Measurements from ENCODE around the gene SPDYA.
A peak's percentile ranks its signal among the peaks of the same experiment; 100 is the strongest.
"Not testable (repeated sequence)": the region's sequence is repeated elsewhere in the genome, so short reads cannot be mapped to it uniquely, and the experiment has no call there.

Gene SPDYA

DNA sequence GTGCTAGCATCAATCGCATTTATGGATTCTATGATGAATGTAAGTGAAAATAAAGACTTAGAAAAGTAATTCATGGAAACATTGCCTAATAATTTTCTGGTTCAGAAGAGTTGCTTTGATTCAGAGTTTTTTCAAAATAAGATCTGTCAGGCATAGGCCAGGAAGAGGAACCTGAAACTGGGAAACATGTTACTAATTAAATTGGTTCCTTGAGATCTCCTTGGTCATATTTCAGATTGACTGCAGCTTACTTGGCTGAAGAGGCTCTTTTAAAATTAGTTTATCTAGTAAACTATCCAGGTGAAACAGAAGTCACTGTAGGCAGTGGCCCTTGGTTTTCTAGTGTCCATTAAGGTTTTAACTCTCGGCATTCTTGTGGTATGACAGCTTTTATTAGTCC is 31.6 kb upstream of the SPDYA start:
- H3K4me1 ChIP-seq (ENCODE audit: control insufficient read depth in 1 of 2, insufficient read depth in 2 of 2, low read length in 2 of 2) = no peaks in the 10 kb centered on the region
- H3K9ac ChIP-seq (ENCODE audit: low read depth in 1 of 2, low read length in 2 of 2) = no peak overlapping the region
- H3K27ac ChIP-seq (ENCODE audit: low read depth, low read length) = no peak overlapping the region
- peaks cover 37 to 55% of the 10 kb centered on the region in 2 donors for H3K36me3 ChIP-seq (ENCODE audit: control insufficient read depth in 1 of 2, insufficient read depth in 2 of 2, low read length in 2 of 2)
- H3K27me3 ChIP-seq (ENCODE audit: control insufficient read depth in 1 of 2, insufficient read depth in 2 of 2, low read length in 2 of 2) = no peaks in the 10 kb centered on the region
- no peak overlapping the region for H3K4me3 ChIP-seq (ENCODE audit: low read depth in 1 of 2, low read length in 2 of 2)
- H3K9me3 ChIP-seq (ENCODE audit: control insufficient read depth in 1 of 2, low read length in 2 of 2) = no peaks in the 10 kb centered on the region

GRCh38 chr2:28780496-28780895 is 30.1 kb upstream of the SPDYA start:
- Histone ChIP-seq H3K27ac (ENCODE audit: low read depth, low read length) (no peak overlapping the region), H3K27me3 (ENCODE audit: control insufficient read depth in 1 of 2, insufficient read depth in 2 of 2, low read length in 2 of 2) (no peaks in the 10 kb centered on the region), H3K9ac (ENCODE audit: low read depth in 1 of 2, low read length in 2 of 2) (no peak overlapping the region), H3K9me3 (ENCODE audit: control insufficient read depth in 1 of 2, low read length in 2 of 2) (no peaks in the 10 kb centered on the region), H3K4me1 (ENCODE audit: control insufficient read depth in 1 of 2, insufficient read depth in 2 of 2, low read length in 2 of 2) (no peaks in the 10 kb centered on the region), H3K36me3 (ENCODE audit: control insufficient read depth in 1 of 2, insufficient read depth in 2 of 2, low read length in 2 of 2) (peaks cover 42 to 65% of the 10 kb centered on the region in 2 donors), H3K4me3 (ENCODE audit: low read depth in 1 of 2, low read length in 2 of 2) (no peak overlapping the region)

- H3K9me3 ChIP-seq (ENCODE audit: control insufficient read depth in 1 of 2, low read length in 2 of 2) = no peaks in the 10 kb centered on the region
- no peaks in the 10 kb centered on the region for H3K27me3 ChIP-seq (ENCODE audit: control insufficient read depth in 1 of 2, insufficient read depth in 2 of 2, low read length in 2 of 2)
- H3K9ac ChIP-seq (ENCODE audit: low read depth in 1 of 2, low read length in 2 of 2) = no peak overlapping the region
- peaks cover 48 to 79% of the 10 kb centered on the region in 2 donors for H3K36me3 ChIP-seq (ENCODE audit: control insufficient read depth in 1 of 2, insufficient read depth in 2 of 2, low read length in 2 of 2)
- H3K27ac ChIP-seq (ENCODE audit: low read depth, low read length) = no peak overlapping the region
- no peaks in the 10 kb centered on the region for H3K4me1 ChIP-seq (ENCODE audit: control insufficient read depth in 1 of 2, insufficient read depth in 2 of 2, low read length in 2 of 2)
- no peak overlapping the region for H3K4me3 ChIP-seq (ENCODE audit: low read depth in 1 of 2, low read length in 2 of 2)
These were observed 28.2 kb upstream of the SPDYA start for GRCh38 chr2:28782423-28782822.

- H3K27ac ChIP-seq (ENCODE audit: low read depth, low read length); H3K9ac ChIP-seq (ENCODE audit: low read depth in 1 of 2, low read length in 2 of 2); H3K27me3 ChIP-seq (ENCODE audit: control insufficient read depth in 1 of 2, insufficient read depth in 2 of 2, low read length in 2 of 2); H3K4me3 ChIP-seq (ENCODE audit: low read depth in 1 of 2, low read length in 2 of 2); H3K4me1 ChIP-seq (ENCODE audit: control insufficient read depth in 1 of 2, insufficient read depth in 2 of 2, low read length in 2 of 2); H3K9me3 ChIP-seq (ENCODE audit: control insufficient read depth in 1 of 2, low read length in 2 of 2): not testable (repeated sequence)
- peaks cover 49 to 80% of the 10 kb centered on the region in 2 donors for H3K36me3 ChIP-seq (ENCODE audit: control insufficient read depth in 1 of 2, insufficient read depth in 2 of 2, low read length in 2 of 2)
These were observed 26.1 kb upstream of the SPDYA start for GRCh38 chr2:28784570-28784969.

DNA sequence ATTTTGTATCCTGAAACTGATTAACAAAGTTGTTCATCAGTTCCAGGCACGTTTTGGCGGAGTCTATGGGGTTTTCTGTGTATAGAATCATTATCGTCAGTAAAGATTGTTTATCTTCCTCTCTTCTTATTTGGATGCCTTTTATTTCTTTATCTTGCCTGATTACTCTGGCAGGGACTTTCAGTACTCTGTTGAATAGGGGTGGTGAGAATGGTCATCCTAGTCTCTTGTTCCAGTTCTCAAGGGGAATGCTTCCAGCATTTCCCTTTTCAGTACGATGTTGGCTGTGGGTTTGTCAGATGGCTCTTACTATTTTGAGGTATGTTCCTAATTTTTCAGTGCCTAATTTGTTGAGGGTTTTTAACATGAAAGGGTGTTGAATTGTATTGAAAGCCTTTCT is 14.0 kb upstream of the SPDYA start:
- Histone ChIP-seq H3K4me1 (ENCODE audit: control insufficient read depth in 1 of 2, insufficient read depth in 2 of 2, low read length in 2 of 2) (no peaks in the 10 kb centered on the region), H3K27ac (ENCODE audit: low read depth, low read length) (no peak overlapping the region), H3K4me3 (ENCODE audit: low read depth in 1 of 2, low read length in 2 of 2) (no peak overlapping the region), H3K27me3 (ENCODE audit: control insufficient read depth in 1 of 2, insufficient read depth in 2 of 2, low read length in 2 of 2) (no peaks in the 10 kb centered on the region), H3K9ac (ENCODE audit: low read depth in 1 of 2, low read length in 2 of 2) (no peak overlapping the region), H3K9me3 (ENCODE audit: control insufficient read depth in 1 of 2, low read length in 2 of 2) (no peaks in the 10 kb centered on the region), H3K36me3 (ENCODE audit: control insufficient read depth in 1 of 2, insufficient read depth in 2 of 2, low read length in 2 of 2) (peaks cover 27 to 75% of the 10 kb centered on the region in 2 donors)

DNA sequence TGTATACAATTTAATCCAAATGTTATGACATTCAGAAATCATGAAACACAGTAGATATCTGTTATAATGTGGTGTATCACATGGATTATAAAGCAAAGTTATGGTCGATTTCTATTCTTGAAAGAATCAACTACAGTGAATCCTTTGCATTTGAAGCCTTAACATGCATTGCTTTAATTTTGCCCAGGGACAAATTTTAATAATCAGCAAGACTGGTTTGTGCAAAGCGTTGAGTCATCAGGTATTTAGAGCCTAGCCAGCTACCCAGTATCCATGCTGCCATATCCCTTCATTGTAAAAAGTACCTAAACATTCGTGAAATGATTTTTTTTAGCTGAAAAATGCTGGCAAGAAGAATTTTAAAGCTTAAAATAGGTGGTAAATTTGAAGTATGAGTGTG is 8.9 kb upstream of the SPDYA start:
- H3K4me3 ChIP-seq (ENCODE audit: low read depth in 1 of 2, low read length in 2 of 2) = no peak overlapping the region
- no peaks in the 10 kb centered on the region for H3K4me1 ChIP-seq (ENCODE audit: control insufficient read depth in 1 of 2, insufficient read depth in 2 of 2, low read length in 2 of 2)
- H3K9me3 ChIP-seq (ENCODE audit: control insufficient read depth in 1 of 2, low read length in 2 of 2) = no peaks in the 10 kb centered on the region
- no peak overlapping the region for H3K9ac ChIP-seq (ENCODE audit: low read depth in 1 of 2, low read length in 2 of 2)
- H3K27ac ChIP-seq (ENCODE audit: low read depth, low read length) = no peak overlapping the region
- H3K36me3 ChIP-seq (ENCODE audit: control insufficient read depth in 1 of 2, insufficient read depth in 2 of 2, low read length in 2 of 2) = peaks cover 33 to 52% of the 10 kb centered on the region in 2 donors
- no peaks in the 10 kb centered on the region for H3K27me3 ChIP-seq (ENCODE audit: control insufficient read depth in 1 of 2, insufficient read depth in 2 of 2, low read length in 2 of 2)

GRCh38 chr2:28802975-28803429 is 7.6 kb upstream of the SPDYA start:
- Histone ChIP-seq H3K4me3 (ENCODE audit: low read depth in 1 of 2, low read length in 2 of 2) (no peak overlapping the region), H3K27ac (ENCODE audit: low read depth, low read length) (no peak overlapping the region), H3K9me3 (ENCODE audit: control insufficient read depth in 1 of 2, low read length in 2 of 2) (no peaks in the 10 kb centered on the region), H3K27me3 (ENCODE audit: control insufficient read depth in 1 of 2, insufficient read depth in 2 of 2, low read length in 2 of 2) (no peaks in the 10 kb centered on the region), H3K36me3 (ENCODE audit: control insufficient read depth in 1 of 2, insufficient read depth in 2 of 2, low read length in 2 of 2) (peaks cover 32 to 44% of the 10 kb centered on the region in 2 donors), H3K4me1 (ENCODE audit: control insufficient read depth in 1 of 2, insufficient read depth in 2 of 2, low read length in 2 of 2) (no peaks in the 10 kb centered on the region), H3K9ac (ENCODE audit: low read depth in 1 of 2, low read length in 2 of 2) (no peak overlapping the region)

DNA sequence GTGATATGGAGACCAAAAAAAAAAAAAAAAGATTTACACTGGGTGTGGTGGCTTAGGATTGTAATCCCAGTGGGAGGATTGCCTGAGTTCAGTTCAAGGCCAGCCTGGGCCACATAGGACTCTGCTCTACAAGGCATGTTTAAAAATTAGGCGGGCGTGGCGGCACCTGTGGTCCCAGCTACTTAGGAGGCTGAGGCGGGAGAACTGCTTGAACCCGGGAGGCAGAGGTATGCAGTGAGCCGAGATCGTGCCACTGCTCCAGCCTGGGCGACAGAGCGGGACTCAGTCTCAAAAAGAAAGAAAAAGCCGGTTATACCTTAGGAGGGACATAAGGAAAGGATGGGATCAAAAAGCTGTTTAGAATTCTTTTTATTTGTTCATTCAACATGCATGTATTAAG is 707 bp upstream of the SPDYA start:
- Histone ChIP-seq H3K36me3 (ENCODE audit: control insufficient read depth in 1 of 2, insufficient read depth in 2 of 2, low read length in 2 of 2) (peaks cover 5 to 12% of the 10 kb centered on the region in 2 donors), H3K9ac (ENCODE audit: low read depth in 1 of 2, low read length in 2 of 2) (peak overlapping the region in 1 of 2 donors; percentile 26), H3K27me3 (ENCODE audit: control insufficient read depth in 1 of 2, insufficient read depth in 2 of 2, low read length in 2 of 2) (no peaks in the 10 kb centered on the region), H3K27ac (ENCODE audit: low read depth, low read length) (no peak overlapping the region), H3K4me3 (ENCODE audit: low read depth in 1 of 2, low read length in 2 of 2) (peak overlapping the region; percentile 55 to 68), H3K4me1 (ENCODE audit: control insufficient read depth in 1 of 2, insufficient read depth in 2 of 2, low read length in 2 of 2) (peaks cover 5 to 16% of the 10 kb centered on the region in 2 donors), H3K9me3 (ENCODE audit: control insufficient read depth in 1 of 2, low read length in 2 of 2) (no peaks in the 10 kb centered on the region)

DNA sequence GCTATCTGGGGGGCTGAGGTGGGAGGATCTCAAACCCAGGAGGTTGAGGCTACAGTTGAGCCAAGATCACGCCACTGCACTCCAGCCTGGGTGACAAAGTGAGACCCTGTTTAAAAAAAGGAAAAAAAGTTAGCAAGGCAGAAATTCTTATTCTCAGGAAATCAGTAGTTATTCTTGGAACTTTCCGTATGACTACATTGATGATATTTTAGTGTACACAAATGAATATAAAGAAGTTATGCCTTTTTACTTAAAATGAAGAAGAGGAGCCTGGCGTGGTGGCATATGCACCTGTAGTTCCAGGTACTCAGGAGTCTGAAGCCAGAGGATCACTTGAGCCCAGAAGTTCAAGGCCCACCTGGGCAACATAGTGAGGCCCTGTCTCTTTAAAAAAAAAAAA is 7.4 kb downstream of the SPDYA start:
- H3K27me3 ChIP-seq (ENCODE audit: control insufficient read depth in 1 of 2, insufficient read depth in 2 of 2, low read length in 2 of 2) = no peaks in the 10 kb centered on the region
- H3K4me1 ChIP-seq (ENCODE audit: control insufficient read depth in 1 of 2, insufficient read depth in 2 of 2, low read length in 2 of 2) = no peaks in the 10 kb centered on the region
- H3K9ac ChIP-seq (ENCODE audit: low read depth in 1 of 2, low read length in 2 of 2) = no peak overlapping the region
- H3K9me3 ChIP-seq (ENCODE audit: control insufficient read depth in 1 of 2, low read length in 2 of 2) = no peaks in the 10 kb centered on the region
- no peaks in the 10 kb centered on the region for H3K36me3 ChIP-seq (ENCODE audit: control insufficient read depth in 1 of 2, insufficient read depth in 2 of 2, low read length in 2 of 2)
- H3K4me3 ChIP-seq (ENCODE audit: low read depth in 1 of 2, low read length in 2 of 2) = no peak overlapping the region
- H3K27ac ChIP-seq (ENCODE audit: low read depth, low read length) = no peak overlapping the region

GRCh38 chr2:28821295-28821958 is 10.8 kb downstream of the SPDYA start:
- Histone ChIP-seq H3K27ac (ENCODE audit: low read depth, low read length) (no peak overlapping the region), H3K9ac (ENCODE audit: low read depth in 1 of 2, low read length in 2 of 2) (no peak overlapping the region), H3K4me1 (ENCODE audit: control insufficient read depth in 1 of 2, insufficient read depth in 2 of 2, low read length in 2 of 2) (no peaks in the 10 kb centered on the region), H3K4me3 (ENCODE audit: low read depth in 1 of 2, low read length in 2 of 2) (no peak overlapping the region), H3K27me3 (ENCODE audit: control insufficient read depth in 1 of 2, insufficient read depth in 2 of 2, low read length in 2 of 2) (no peaks in the 10 kb centered on the region), H3K36me3 (ENCODE audit: control insufficient read depth in 1 of 2, insufficient read depth in 2 of 2, low read length in 2 of 2) (no peaks in the 10 kb centered on the region), H3K9me3 (ENCODE audit: control insufficient read depth in 1 of 2, low read length in 2 of 2) (no peaks in the 10 kb centered on the region)

Measured in duodenal mucosa (tissue), 2 donors.